ENCODE data around the gene GDNF. TPM values are rescaled to one million over a fixed set of nuclear protein-coding genes. Genes with fewer than 3 reads are reported as not detected.
"Not testable (repeated sequence)": the region's sequence is repeated elsewhere in the genome, so short reads cannot be mapped to it uniquely, and the experiment has no call there.

Gene GDNF
- total RNA-seq, 4 donors from 2014 or later, result 1.5 to 6.0 (median 2.1) TPM

DNA sequence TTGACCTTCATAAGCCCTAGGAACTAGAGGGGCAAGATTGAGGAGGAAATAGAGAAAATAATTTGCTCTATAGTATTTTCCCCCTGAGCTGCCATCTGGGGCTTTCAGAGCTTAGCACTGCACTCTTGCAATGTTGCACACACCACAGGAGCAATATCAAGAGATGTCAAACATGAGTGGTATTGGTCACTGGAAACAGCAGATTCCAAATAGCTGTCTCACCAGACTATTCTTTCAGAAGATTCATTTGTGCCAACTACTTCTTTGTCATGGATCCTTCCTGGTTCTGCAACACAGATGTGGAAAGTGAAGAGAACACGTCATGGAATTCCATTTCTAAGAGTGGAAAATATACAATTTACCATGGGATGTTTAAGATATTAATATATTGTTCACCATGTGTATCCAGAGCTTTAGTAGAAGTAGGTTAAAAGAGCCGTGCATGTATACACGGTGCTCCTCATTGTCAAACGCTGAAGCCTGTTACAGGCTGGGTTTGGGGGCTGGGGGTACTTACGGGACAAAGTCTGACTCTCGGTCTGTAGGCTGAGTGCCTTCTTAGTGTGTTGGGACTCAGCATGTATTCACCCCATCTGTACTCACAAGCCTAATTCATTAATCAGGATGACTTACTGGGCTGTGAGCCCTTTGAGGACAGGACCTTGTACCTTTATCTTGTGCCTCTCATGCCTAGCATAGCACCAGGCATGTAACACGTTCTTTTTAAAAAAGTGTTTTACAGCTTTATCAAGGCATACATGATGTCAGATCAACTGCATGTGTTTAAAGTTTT is 31.4 kb upstream of the GDNF start:
- Histone ChIP-seq H3K9me3 (no peaks in the 10 kb centered on the region), H3K4me1 (no peaks in the 10 kb centered on the region), H3K27ac (no peak overlapping the region), H3K27me3 (no peaks in the 10 kb centered on the region), H3K36me3 (no peaks in the 10 kb centered on the region), H3K4me3 (no peak overlapping the region)
- TF ChIP-seq, protein P1, sequence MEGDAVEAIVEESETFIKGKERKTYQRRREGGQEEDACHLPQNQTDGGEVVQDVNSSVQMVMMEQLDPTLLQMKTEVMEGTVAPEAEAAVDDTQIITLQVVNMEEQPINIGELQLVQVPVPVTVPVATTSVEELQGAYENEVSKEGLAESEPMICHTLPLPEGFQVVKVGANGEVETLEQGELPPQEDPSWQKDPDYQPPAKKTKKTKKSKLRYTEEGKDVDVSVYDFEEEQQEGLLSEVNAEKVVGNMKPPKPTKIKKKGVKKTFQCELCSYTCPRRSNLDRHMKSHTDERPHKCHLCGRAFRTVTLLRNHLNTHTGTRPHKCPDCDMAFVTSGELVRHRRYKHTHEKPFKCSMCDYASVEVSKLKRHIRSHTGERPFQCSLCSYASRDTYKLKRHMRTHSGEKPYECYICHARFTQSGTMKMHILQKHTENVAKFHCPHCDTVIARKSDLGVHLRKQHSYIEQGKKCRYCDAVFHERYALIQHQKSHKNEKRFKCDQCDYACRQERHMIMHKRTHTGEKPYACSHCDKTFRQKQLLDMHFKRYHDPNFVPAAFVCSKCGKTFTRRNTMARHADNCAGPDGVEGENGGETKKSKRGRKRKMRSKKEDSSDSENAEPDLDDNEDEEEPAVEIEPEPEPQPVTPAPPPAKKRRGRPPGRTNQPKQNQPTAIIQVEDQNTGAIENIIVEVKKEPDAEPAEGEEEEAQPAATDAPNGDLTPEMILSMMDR (IDR thresholded peaks at IDR 0.05 in 4 of 5, conservative IDR thresholded peaks at IDR 0.05 in 1 of 5), result no peak
- TF ChIP-seq POLR2A (IDR thresholded peaks at IDR 0.05), result no peak
- intact Hi-C loops (cut with DNase I; ENCODE audit: low total_unique reads), result no loop called here
- ATAC-seq (peak in 1 of 2 donors; percentile 36), DNase-seq (no peak)
- in situ Hi-C loops (cut with MboI; ENCODE audit: low sequenced_read_pairs in 4 of 4), result no loop called here

DNA sequence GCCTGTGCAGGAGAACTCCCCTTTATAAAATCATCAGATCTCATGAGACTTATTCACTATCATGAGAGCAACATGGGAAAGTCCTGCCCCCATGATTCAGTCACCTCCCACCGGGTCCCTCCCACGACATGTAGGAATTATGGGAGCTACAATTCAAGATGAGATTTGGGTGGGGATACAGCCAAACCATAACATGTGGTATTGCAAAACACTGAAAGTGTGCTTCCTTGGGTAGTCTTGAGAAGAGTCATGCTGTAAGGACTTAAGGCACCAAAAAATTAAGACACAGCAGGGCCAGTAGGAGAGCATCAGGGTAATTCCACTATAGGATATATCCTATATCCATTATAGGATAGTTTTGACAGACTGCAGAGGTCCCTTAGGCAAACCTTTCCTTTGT is 29.4 kb upstream of the GDNF start:
- intact Hi-C loops (cut with DNase I; ENCODE audit: low total_unique reads), result no loop called here
- TF ChIP-seq, protein P1 (IDR thresholded peaks at IDR 0.05 in 4 of 5, conservative IDR thresholded peaks at IDR 0.05 in 1 of 5), result no peak
- no peak for TF ChIP-seq POLR2A (IDR thresholded peaks at IDR 0.05)
- Histone ChIP-seq H3K36me3 (no peaks in the 10 kb centered on the region), H3K4me1 (no peaks in the 10 kb centered on the region), H3K27me3 (no peaks in the 10 kb centered on the region), H3K4me3 (no peak overlapping the region), H3K27ac (no peak overlapping the region), H3K9me3 (no peaks in the 10 kb centered on the region)
- DNase-seq, result no peak
- in situ Hi-C loops (cut with MboI; ENCODE audit: low sequenced_read_pairs in 4 of 4), result no loop called here
- no peak for ATAC-seq

DNA sequence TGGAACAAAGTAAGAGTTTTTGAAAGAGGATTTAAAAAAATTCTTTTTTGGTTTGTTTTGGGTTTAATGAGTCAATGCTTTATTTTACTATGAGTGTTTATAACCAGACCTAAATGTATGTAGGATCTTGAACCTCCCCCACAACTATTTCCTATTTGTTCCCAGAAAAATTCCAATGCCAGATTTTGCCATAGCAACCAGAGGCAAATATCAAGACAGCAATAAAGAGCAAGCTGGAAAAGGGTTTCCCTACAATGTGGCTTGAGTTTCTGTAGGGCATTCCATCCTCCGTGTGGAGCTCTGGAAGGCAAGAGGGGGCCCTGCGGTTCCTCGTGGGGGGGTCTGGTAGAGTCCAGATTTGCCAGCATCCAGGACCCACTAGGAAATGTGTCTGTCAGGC is 27.8 kb upstream of the GDNF start:
- DNase-seq (no peak), ATAC-seq (no peak)
- no peaks in the 10 kb centered on the region for H3K4me1 ChIP-seq
- no peak overlapping the region for H3K27ac ChIP-seq
- peaks cover 0 to 4% (median 0%) of the 10 kb centered on the region in 3 donors for H3K27me3 ChIP-seq
- intact Hi-C loops (cut with DNase I; ENCODE audit: low total_unique reads) (no loop called here), in situ Hi-C loops (cut with MboI; ENCODE audit: low sequenced_read_pairs in 4 of 4) (no loop called here)
- H3K9me3 ChIP-seq, result no peaks in the 10 kb centered on the region
- TF ChIP-seq, protein P1 (IDR thresholded peaks at IDR 0.05 in 4 of 5, conservative IDR thresholded peaks at IDR 0.05 in 1 of 5), result no peak
- no peak for TF ChIP-seq POLR2A (IDR thresholded peaks at IDR 0.05)
- H3K36me3 ChIP-seq, result no peaks in the 10 kb centered on the region
- no peak overlapping the region for H3K4me3 ChIP-seq

DNA sequence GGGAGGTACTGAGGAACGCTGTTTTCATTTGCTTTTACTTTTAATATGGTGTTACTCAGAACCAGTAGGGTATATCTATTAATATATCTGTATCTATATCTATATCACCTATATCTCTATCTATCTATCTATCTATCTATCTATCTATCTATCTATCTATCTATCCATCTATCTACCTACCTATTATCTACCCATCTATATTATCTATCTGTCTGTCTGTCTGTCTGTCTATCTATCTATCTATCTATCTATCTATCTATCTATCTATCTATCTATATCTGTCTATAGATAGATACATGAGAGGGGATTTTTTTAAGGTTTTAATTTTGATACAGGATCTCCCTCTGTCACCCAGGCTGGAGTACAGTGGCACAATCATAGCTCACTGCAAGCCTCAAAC is 23.1 kb upstream of the GDNF start:
- H3K27me3 ChIP-seq; intact Hi-C loops (cut with DNase I; ENCODE audit: low total_unique reads); H3K9me3 ChIP-seq; H3K4me3 ChIP-seq; in situ Hi-C loops (cut with MboI; ENCODE audit: low sequenced_read_pairs in 4 of 4); H3K36me3 ChIP-seq; H3K27ac ChIP-seq; H3K4me1 ChIP-seq; DNase-seq; ATAC-seq: not testable (repeated sequence)

DNA sequence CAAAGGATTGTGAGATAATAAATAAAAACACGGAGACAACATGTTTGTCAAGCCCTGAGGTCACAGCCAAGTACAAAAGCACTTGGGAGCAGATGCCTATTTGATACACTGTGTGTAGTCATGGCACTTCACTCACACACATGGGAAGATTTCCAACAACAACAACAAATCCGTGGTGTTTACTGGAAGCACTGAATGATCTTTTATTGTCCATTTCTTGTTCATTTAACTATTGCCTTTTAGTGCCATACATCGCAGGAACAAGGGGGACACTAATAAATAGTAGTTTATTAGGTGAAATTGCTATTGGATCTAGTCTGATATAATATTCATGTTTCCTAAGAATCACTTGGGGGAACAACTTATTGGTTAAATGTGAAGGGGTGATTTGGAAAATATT is 20.4 kb upstream of the GDNF start:
- no peak overlapping the region for H3K4me3 ChIP-seq
- H3K27me3 ChIP-seq, result peaks cover 0 to 4% (median 0%) of the 10 kb centered on the region in 3 donors
- H3K36me3 ChIP-seq, result no peaks in the 10 kb centered on the region
- H3K4me1 ChIP-seq, result no peaks in the 10 kb centered on the region
- DNase-seq (no peak), ATAC-seq (no peak)
- intact Hi-C loops (cut with DNase I; ENCODE audit: low total_unique reads) (no loop called here), in situ Hi-C loops (cut with MboI; ENCODE audit: low sequenced_read_pairs in 4 of 4) (no loop called here)
- no peaks in the 10 kb centered on the region for H3K9me3 ChIP-seq
- H3K27ac ChIP-seq, result no peak overlapping the region
- TF ChIP-seq POLR2A (IDR thresholded peaks at IDR 0.05), result no peak
- TF ChIP-seq, protein P1 (IDR thresholded peaks at IDR 0.05 in 4 of 5, conservative IDR thresholded peaks at IDR 0.05 in 1 of 5), result no peak

Measured in gastrocnemius medialis (tissue), 4 donors.